ENCODE data around the gene TAF10.

The TAF10 gene

GRCh38 chr11:6587360-6587953 lies 24.6 kb downstream of the TAF10 start:
- no peak for DNase-seq (ENCODE audit: low read depth in 1 of 2, low spot score in 1 of 2)
- no peak for TF ChIP-seq GABPA (IDR thresholded peaks at IDR 0.05; ENCODE audit: low read depth)
- no peak for TF ChIP-seq POLR2AphosphoS5 (IDR thresholded peaks at IDR 0.05; ENCODE audit: low read depth)
- TF ChIP-seq REST (IDR thresholded peaks at IDR 0.05; ENCODE audit: insufficient replicate concordance, low read depth): no peak
- H3K4me3 ChIP-seq (replicated peaks; ENCODE audit: insufficient read depth, low read length): no peak overlapping the region
- no peaks in the 10 kb centered on the region for H3K27me3 ChIP-seq (ENCODE audit: insufficient read depth, poor library complexity, severe bottlenecking)
- no peak overlapping the region for H3K27ac ChIP-seq (replicated peaks)

- Histone ChIP-seq H3K27me3 (ENCODE audit: insufficient read depth, poor library complexity, severe bottlenecking) (no peaks in the 10 kb centered on the region), H3K27ac (replicated peaks) (no peak overlapping the region), H3K4me3 (replicated peaks; ENCODE audit: insufficient read depth, low read length) (no peak overlapping the region)
- no peak for TF ChIP-seq SPI1 (IDR thresholded peaks at IDR 0.05; ENCODE audit: borderline replicate concordance, low read depth)
- no peak for TF ChIP-seq CTCF (IDR thresholded peaks at IDR 0.05; ENCODE audit: insufficient read depth, low read length)
- no peak for TF ChIP-seq POLR2AphosphoS5 (IDR thresholded peaks at IDR 0.05; ENCODE audit: low read depth)
- TF ChIP-seq REST (IDR thresholded peaks at IDR 0.05; ENCODE audit: insufficient replicate concordance, low read depth): no peak
- no peak for TF ChIP-seq GABPA (IDR thresholded peaks at IDR 0.05; ENCODE audit: low read depth)
- no peak for DNase-seq (ENCODE audit: low read depth in 1 of 2, low spot score in 1 of 2)
Measured at GRCh38 chr11:6586434-6587359, 25.3 kb downstream of the TAF10 start.

GRCh38 chr11:6584528-6584927 lies 27.5 kb downstream of the TAF10 start:
- DNase-seq (ENCODE audit: low read depth in 1 of 2, low spot score in 1 of 2): no peak
- TF ChIP-seq CTCF (IDR thresholded peaks at IDR 0.05; ENCODE audit: insufficient read depth, low read length): no peak

GRCh38 chr11:6583584-6583983 lies 28.4 kb downstream of the TAF10 start:
- Histone ChIP-seq H3K27me3 (ENCODE audit: insufficient read depth, poor library complexity, severe bottlenecking) (no peaks in the 10 kb centered on the region), H3K27ac (replicated peaks) (no peak overlapping the region), H3K4me3 (replicated peaks; ENCODE audit: insufficient read depth, low read length) (no peak overlapping the region)
- TF ChIP-seq SPI1 (IDR thresholded peaks at IDR 0.05; ENCODE audit: borderline replicate concordance, low read depth) (no peak), POLR2AphosphoS5 (IDR thresholded peaks at IDR 0.05; ENCODE audit: low read depth) (no peak), CTCF (IDR thresholded peaks at IDR 0.05; ENCODE audit: insufficient read depth, low read length) (no peak)
- DNase-seq (ENCODE audit: low read depth in 1 of 2, low spot score in 1 of 2): no peak

More at GRCh38 chr11:6584528-6584927, 27.5 kb downstream of the TAF10 start:
- no peak overlapping the region for H3K4me3 ChIP-seq (replicated peaks; ENCODE audit: insufficient read depth, low read length)
- no peaks in the 10 kb centered on the region for H3K27me3 ChIP-seq (ENCODE audit: insufficient read depth, poor library complexity, severe bottlenecking)
- no peak overlapping the region for H3K27ac ChIP-seq (replicated peaks)
